ENCODE results near the gene FDCSP.
"Not testable (repeated sequence)": the region's sequence is repeated elsewhere in the genome, so short reads cannot be mapped to it uniquely, and the experiment has no call there.

FDCSP gene

DNA sequence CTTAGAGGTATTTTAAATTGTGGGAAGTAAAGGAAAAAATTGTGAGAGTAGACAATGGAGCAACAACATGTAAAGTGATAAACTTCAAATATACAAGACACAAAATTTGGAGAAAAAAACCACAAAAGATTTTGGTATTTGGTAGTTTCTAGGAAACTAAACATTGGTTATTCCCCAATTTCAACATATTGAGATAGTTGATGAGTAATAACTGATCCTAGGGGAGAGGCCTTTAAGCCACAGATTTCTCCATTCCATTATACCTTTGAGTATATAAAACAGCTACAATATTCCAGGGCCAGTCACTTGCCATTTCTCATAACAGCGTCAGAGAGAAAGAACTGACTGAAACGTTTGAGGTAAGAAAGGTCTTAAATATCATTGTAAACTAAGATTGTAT is at the start of gene FDCSP:
TSS of gene FDCSP (plus strand) at position 301 of the 400 bp plus-strand sequence. CDS start 5,071 bp downstream, outside the sequence.
- DNase-seq (ENCODE audit: low read depth, low spot score) = no peak

DNA sequence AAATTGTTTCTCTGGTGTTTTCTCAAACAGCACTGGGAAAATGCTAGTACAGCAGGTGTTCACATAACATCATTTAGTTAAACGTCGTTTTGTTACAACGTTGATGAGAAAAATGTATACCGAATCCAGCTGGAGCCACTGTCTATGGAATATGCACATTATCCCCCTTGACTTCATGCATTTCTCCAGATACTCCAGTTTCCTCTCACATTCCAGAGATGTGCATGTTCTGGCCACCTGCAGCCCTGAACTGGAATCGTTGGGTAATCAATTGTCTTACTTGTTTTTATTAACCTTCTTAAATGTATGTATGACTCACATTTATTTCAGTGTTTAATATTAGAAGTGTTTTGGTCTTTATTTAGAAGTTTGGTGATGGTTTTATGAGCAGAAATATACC is 48.8 kb upstream of the FDCSP start:
- no peak for DNase-seq (ENCODE audit: low read depth, low spot score)

DNA sequence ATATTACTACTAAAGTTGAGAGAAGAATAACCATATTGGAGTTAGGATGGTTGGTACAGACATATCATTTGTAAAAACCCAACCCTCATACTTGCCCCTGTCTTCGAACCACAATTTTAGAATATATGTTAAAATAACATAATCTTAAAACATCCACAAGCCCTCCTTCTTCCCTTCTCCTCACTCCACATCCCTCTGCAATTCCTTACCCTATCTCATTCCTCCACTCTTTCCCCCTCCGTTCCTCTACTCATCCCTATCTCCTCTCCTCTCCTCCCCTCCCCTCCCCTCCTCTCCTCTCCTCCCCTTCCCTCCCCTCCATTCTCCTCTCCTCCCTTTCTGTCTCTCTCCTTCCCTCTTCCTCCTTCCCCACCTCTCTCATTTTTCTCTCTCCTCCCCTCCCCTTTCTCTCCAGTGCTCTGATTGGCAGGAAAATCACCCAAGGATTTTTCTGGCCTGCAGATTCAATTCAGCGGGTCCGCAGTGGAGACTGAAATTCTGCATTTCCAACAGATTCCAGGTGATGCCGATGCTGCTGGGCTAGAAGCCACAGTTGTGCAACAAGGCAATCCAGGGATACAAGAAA is 47.8 kb upstream of the FDCSP start:
- no peak for DNase-seq (ENCODE audit: low read depth, low spot score)

DNA sequence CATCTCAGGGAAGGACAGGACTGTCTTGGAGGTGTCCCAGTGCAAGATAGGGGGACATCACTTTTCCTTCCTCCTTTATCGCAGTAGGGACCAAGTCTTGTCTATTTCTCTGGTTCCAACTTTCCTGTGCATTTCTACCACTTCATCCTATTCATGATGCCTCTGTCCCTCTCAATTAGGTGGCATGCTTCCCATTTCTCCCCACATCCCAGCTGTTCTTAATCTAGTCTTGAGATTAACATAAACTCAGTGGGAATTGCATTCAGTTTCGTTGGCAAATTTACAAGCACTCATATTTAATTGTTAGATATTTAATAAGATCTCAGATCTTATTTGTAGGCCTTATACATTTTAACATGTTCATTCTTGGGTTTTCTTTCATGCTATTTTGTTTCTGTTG is 46.1 kb upstream of the FDCSP start:
- DNase-seq (ENCODE audit: low read depth, low spot score) = no peak

DNA sequence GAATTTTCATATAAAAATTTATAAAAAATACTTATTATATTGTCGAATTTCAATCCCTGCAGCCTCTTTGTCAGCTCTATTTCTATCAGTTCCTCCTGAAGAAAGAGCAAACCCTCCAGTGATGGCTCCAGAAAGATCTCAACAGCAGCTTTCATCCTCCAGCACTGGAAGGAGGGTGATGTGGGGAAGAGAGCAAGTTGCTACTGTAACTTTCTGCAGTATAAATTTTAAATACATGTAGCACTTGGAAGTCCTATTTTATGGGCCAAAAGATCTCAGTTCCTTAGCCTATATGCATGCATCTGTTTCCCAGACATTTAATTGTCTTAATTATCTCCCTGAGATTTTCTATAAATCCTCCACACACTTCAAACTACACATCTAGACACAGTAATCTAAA is 44.1 kb upstream of the FDCSP start:
- no peak for DNase-seq (ENCODE audit: low read depth, low spot score)

DNA sequence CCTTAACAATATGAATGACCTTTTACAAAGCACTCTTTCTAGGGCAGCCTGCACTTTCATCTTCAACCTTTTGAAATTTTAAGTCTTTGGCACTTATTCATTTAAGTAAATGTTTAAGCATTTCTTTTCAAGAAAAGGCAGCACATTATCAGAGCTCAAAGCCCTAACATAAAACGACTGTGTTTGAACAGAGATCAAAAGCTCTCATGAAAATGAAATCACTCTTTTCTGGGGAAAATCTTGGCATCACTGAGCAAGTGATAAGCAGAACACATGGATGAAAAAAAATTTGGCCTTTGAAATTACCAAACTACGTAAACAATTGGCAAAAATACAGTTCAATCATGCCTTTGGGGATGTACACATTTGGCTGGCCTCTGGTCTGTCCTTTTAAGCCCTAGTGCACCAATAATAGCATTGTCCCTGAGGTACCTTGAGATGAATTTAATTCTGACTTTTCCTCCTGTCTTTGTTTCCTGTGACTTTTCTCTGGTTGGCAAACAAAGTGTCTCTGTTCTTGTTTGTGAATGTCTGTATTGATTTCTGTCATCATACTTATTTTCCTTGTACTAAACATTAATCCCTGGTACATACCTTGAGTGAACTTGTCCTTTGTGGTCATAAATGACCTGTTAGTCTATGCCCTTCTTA is 43.3 kb upstream of the FDCSP start:
- no peak for DNase-seq (ENCODE audit: low read depth, low spot score)

DNA sequence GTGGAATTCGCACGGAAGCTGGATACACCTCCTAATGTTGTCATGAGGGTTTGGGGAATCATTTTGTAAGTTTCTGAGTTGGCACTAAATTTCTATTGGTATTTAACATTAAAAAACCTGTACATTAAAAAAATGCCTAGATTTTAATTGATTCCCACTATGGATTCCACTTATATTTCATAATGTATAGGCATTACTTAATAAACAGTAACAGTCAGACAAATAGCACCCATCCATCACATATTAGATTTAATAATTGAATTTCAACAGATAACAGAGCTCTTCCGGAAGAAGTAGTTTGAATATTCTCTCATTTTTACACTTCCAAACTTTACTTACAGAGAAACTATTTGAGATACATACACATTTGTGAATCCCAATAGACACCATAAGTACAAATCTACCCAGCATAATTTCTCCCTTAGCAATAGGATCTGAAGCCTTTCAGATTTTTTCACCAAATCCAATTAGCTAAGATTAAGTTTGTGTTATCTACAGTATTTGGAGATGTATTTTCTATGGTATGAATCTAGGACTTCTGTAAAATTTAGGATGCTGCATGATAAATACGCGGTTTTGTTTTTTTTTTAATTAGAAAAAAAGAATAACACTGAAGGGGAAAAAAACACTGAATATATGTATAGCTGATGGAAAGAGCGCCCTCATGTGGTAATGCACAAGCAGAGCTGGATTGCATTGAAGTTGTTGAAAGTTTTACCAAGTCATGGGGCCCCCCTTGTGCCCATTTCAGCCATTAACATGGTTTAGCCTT is 42.6 kb upstream of the FDCSP start:
- peak; percentile 3 for DNase-seq (ENCODE audit: low read depth, low spot score)

DNA sequence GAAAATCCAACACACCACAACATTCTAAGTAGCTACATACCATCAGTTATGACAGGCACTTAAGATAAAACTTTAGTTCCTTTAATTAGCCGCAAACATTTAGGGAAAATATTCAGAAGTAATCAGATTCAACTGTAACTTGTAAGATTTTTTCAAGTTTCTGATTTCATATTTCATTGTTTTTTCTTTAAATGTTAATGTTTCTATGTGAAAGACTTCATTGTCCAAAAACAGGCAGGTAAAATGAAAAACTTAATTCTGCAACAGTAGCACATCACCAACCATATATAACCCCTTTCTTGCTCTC is 42.0 kb upstream of the FDCSP start:
- no peak for DNase-seq (ENCODE audit: low read depth, low spot score)

DNA sequence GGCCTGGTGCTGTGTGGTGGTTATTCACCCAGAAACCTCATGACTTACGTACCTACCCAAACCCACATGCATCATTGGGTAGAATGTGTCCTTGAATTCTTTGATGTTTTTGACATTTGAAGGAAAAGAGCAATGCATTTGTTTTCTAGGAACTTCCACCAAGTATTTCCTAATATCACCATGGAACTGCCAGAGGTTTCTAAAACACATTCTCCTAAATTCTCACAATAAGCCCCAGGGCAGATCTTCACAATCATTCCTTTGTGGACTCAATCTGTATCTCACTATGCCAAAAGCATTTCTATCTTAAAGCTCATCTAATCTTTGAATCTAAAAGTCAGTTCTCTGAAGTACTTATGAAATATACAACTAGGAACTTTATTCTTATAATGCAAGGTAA is 38.7 kb upstream of the FDCSP start:
- no peak for DNase-seq (ENCODE audit: low read depth, low spot score)

DNA sequence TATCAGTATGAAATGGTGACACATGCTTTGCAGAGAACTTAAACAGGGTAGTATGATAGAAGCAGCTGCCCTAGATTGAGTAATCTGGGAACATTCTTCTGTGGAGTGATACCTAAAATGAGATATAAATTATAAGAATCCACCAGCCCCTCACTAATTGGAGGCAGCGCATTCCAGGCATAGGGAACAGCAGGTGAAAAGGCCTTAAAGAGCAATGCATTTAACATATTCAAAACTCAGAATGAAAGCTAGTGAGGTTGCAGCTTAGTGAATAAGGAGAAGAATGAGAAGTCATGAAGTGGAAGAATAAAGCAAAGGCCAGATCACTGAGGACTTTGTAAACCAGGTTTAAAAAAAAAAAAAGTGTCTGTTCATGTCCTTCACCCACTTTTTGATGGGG is 35.3 kb upstream of the FDCSP start:
- DNase-seq (ENCODE audit: low read depth, low spot score) = no peak

DNA sequence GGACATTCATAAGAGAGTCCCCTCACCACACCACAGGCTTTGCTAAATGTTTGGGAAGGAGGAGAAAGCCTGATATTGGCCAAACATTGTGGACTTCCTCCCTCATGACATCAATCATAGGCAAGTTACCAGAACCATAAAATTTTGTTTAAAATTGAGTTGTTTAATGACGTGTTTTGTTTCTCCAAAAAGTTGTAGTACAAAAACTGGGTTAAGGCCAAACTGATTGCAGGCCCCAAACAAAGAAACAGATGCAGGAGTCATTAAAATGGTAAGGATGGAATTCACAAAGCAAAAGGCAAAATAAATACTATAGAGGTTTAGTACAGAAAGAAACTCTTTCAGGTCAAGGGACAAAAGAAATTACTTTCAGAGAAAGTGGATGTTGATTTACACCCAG is 34.3 kb upstream of the FDCSP start:
- no peak for DNase-seq (ENCODE audit: low read depth, low spot score)

DNA sequence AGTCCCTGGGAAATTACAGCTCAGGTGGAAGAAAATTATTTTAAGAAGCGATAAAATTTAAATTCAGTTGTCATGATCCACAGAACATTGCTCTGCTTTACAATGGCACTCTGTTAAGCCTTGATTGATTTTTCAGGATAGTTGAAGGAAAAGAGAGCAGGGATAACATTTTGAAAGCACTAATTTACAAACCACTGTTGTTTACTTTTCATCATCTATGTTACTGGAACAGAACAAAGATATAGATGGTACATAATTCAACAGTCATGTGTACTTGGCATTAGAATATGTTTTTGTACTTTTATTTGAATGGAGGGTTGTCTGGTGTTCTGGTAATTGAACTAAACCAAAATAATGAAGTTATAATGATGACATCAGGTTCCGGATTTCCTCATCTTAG is 33.0 kb upstream of the FDCSP start:
- DNase-seq (ENCODE audit: low read depth, low spot score) = no peak

DNA sequence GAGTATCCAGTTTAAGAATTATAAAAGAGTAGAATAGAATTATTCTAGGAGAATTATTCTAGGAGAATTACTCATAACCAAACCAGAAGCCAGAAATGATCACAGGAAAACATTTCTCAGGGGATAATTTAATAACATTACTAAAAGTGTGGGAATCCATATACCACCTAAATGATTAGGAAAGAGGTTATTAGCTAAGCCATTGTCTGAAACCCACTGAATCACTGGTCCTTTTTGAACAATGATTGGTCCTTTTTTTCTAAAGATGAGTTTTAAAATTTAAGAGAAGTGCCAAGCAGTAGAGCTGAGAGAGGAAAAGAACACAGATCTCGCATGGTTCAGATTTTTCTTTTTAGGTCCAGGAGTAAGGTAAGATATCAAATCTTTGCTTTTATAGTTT is 30.5 kb upstream of the FDCSP start, which contains the start of gene ODAM:
TSS of gene ODAM (plus strand) at position 301 of the 400 bp plus-strand sequence. CDS start 819 bp downstream, outside the sequence.
- DNase-seq (ENCODE audit: low read depth, low spot score) = no peak

DNA sequence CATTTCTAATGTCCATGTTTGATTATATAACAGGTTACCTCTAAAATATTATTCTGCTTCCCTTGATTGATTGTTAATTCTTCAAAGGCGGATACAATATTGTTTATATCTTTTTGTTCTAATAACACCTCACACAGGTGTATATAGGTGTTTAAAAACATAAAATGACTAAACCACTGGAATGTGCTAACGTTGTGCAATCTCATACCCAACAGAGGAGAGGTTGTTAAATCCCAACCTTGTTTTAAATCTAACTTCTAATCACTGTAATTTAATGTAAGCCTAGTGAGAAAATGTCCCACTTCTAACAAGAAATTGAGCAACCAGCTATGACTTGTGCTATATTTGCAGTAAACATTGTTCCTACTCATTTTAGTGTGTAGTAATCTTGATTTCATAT is 29.1 kb upstream of the FDCSP start:
- no peak for DNase-seq (ENCODE audit: low read depth, low spot score)

DNA sequence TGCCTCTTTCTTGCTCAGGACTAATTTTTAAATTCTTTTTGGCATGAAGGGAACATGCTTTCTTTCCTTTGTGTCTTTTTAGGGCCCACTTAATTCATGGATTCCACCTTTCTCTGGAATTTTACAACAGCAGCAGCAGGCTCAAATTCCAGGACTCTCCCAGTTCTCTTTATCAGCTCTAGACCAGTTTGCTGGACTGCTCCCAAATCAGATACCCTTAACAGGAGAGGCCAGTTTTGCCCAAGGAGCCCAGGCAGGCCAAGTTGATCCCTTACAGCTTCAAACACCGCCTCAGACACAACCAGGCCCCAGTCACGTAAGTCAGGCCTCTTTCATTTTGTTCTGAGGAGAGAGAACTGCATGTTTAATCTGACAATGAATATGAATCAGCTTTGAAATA is 28.1 kb upstream of the FDCSP start:
- no peak for DNase-seq (ENCODE audit: low read depth, low spot score)

DNA sequence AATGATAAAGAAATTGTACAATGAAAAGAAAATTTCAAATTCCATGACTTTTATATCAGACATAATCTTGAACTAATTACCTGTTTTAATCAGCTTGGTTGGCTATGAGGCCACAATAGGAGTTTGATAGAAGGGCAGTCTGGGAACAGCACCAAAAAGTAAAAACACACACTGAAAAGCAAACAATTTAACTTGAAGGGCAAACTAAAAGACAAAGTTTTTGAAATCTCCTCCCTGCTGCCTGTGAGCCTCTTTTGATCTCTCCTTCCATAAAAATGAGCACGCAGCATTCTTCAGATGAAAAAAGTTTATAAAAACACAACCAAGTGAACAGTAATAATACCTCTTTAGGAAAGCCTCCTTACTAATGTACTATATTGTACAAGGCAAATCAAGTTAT is 22.3 kb upstream of the FDCSP start:
- DNase-seq (ENCODE audit: low read depth, low spot score) = no peak

DNA sequence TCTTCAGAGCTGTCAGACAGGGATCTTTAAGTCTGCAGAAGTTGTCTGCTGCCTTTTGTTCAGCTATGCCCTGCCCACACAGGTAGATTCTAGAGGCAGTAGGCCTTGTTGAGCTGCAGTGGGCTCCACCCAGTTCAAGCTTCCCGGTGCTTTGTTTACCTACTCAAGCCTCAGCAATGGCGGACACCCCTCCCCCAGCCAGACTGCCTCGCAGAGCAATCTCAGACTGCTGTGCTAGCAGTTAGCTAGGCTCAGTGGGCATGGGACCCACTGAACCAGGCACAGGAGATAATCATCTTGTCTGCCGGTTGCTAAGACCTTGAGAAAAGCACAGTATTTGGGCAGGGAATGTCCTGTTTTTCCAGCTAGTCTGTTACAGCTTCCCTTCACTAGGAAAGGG is 13.2 kb upstream of the FDCSP start:
- DNase-seq (ENCODE audit: low read depth, low spot score) = not testable (repeated sequence)

DNA sequence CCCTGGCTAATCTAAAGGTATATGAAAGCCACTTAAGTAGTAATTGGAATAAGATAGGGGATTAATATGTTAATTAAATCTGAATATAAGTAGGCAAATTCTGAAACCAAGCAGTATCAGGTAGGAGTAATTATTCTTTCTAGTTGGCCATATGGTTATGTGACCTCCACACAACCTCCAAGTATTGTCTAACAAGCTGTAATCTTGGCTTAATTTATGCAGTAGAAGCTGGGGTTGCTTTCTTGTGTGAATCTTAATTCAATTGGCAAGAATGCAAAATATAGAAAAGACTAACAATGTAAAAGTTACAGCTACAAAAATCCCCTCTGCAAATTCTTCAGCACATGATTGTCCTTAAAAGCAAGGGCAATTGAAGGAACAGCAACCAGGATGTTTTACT is 9.8 kb upstream of the FDCSP start:
- not testable (repeated sequence) for DNase-seq (ENCODE audit: low read depth, low spot score)

DNA sequence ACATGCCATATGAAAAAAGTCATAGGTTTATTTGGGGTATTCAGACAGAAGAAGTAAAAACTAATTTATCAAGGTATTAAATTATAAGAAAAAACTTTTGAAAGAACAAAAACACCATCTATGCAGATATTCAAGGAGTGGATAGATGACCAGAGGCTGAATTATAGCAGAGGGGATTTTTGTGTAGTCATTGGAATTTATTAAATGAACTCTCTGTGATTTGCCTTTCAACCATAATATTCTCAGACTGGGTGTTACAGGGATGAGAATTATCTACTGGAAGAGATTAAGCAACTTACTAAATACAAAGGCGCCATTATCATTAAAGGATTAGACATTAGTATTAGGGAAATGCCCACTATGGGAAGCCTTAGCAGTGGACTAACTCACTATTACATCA is 9.4 kb upstream of the FDCSP start:
- not testable (repeated sequence) for DNase-seq (ENCODE audit: low read depth, low spot score)

DNA sequence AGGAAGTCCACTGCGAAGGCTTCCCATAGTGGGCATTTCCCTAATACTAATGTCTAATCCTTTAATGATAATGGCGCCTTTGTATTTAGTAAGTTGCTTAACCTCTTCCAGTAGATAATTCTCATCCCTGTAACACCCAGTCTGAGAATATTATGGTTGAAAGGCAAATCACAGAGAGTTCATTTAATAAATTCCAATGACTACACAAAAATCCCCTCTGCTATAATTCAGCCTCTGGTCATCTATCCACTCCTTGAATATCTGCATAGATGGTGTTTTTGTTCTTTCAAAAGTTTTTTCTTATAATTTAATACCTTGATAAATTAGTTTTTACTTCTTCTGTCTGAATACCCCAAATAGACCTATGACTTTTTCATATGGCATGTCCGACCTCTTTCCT is 4.5 kb upstream of the FDCSP start:
- not testable (repeated sequence) for DNase-seq (ENCODE audit: low read depth, low spot score)

DNA sequence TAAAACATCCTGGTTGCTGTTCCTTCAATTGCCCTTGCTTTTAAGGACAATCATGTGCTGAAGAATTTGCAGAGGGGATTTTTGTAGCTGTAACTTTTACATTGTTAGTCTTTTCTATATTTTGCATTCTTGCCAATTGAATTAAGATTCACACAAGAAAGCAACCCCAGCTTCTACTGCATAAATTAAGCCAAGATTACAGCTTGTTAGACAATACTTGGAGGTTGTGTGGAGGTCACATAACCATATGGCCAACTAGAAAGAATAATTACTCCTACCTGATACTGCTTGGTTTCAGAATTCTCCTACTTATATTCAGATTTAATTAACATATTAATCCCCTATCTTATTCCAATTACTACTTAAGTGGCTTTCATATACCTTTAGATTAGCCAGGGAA is 4.1 kb upstream of the FDCSP start:
- not testable (repeated sequence) for DNase-seq (ENCODE audit: low read depth, low spot score)

DNA sequence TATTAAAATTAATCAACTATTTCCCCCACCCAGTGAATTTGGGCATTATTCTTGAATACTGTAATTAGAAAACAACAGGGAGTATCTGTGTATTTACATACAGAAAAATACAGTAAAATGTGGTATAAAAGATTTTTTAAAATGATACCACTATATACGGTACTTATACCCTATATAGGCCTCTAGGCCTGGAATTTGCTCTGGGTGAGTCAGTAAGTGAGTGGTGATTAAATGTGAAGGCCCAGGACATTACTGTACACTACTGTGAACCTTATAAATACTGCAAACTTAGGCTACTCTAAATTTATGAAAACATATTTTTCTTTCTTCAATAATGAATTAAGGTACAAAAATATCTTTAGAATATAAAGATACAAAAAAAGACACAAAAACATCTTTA is 10.2 kb downstream of the FDCSP start:
- no peak for DNase-seq (ENCODE audit: low read depth, low spot score)

Data from brain pericyte (primary cell).